ENCODE measurements around the gene IRF6.

The IRF6 gene

DNA sequence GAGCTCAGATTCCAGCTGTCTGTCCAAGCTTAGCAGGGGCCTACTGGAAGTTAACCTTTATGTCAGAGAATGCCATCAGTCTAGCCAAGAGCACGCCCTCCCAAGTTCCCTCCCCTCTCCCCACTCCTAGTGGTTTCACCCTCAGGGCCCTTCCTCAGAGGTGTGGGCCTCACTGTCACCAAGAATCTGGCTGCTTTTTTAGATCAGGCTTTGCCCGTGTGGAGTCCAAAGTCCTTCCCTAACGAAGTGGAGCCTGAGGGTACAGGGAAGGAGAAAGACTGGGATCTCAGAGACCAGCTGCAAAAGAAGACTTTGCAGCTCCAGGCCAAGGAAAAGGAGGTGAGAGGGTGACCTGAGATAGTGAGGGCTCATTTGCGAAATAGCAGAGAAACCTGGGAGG is 25.7 kb downstream of the IRF6 start:
- no peak overlapping the region for H3K27ac ChIP-seq (ENCODE audit: low read depth in 2 of 2, low read length in 2 of 2)
- peaks cover 2 to 8% of the 10 kb centered on the region in 2 donors for H3K36me3 ChIP-seq (ENCODE audit: control insufficient read depth in 2 of 2, insufficient read depth in 2 of 2, low read length in 2 of 2)
- H3K9me3 ChIP-seq (ENCODE audit: control insufficient read depth in 2 of 2, low read length in 2 of 2): no peaks in the 10 kb centered on the region
- H3K4me3 ChIP-seq (ENCODE audit: low read length in 2 of 2): no peak overlapping the region
- H3K27me3 ChIP-seq (ENCODE audit: control insufficient read depth in 2 of 2, insufficient read depth in 2 of 2, low read length in 2 of 2): no peaks in the 10 kb centered on the region
- H3K4me1 ChIP-seq (ENCODE audit: control insufficient read depth in 2 of 2, insufficient read depth in 2 of 2, low read length in 2 of 2): peaks cover 15 to 19% of the 10 kb centered on the region in 2 donors
- H3K9ac ChIP-seq (ENCODE audit: low read depth in 1 of 2, low read length in 2 of 2): no peak overlapping the region

DNA sequence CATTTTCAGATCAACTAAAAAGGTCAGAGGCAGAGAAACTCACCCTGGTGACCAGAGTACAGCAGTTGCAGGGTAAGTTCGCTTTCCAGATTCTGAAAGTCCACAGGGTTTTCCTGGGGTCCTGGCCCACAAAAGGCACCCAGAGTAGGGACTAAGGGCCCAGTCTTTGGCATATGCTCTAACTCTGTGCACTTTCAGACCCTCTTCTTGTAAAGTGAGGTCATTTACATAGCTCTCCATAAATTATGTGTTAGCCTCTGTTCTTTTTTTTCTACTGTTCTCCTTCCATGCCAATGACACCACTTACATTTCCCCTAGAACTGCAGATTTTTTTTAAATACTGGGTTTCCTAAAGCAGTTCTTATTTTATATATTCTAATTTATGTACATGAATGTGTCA is 27.8 kb downstream of the IRF6 start:
- Histone ChIP-seq H3K27me3 (ENCODE audit: control insufficient read depth in 2 of 2, insufficient read depth in 2 of 2, low read length in 2 of 2) (no peaks in the 10 kb centered on the region), H3K9me3 (ENCODE audit: control insufficient read depth in 2 of 2, low read length in 2 of 2) (no peaks in the 10 kb centered on the region), H3K4me1 (ENCODE audit: control insufficient read depth in 2 of 2, insufficient read depth in 2 of 2, low read length in 2 of 2) (peaks cover 3 to 6% of the 10 kb centered on the region in 2 donors), H3K9ac (ENCODE audit: low read depth in 1 of 2, low read length in 2 of 2) (no peak overlapping the region), H3K27ac (ENCODE audit: low read depth in 2 of 2, low read length in 2 of 2) (no peak overlapping the region), H3K4me3 (ENCODE audit: low read length in 2 of 2) (no peak overlapping the region), H3K36me3 (ENCODE audit: control insufficient read depth in 2 of 2, insufficient read depth in 2 of 2, low read length in 2 of 2) (peaks cover 2 to 11% of the 10 kb centered on the region in 2 donors)

DNA sequence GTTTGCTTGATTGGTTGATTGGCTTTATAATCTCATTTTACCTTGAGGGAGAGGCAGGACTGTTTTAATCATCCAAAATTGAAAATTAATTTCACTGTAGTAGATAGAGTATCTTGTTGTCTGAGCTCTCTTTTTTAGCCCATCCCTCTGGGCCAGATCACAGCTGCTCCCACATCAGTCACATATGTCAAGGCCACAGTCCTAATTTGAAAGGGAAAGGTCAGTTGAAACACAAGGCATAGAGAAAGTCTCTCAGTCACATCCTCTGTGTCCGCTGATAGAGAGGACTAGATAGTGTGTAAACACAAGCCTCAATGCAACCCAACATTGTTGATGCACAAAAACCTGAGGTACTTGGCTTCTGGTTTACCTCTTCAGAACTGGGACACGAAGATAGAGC is 28.4 kb downstream of the IRF6 start:
- H3K36me3 ChIP-seq (ENCODE audit: control insufficient read depth in 2 of 2, insufficient read depth in 2 of 2, low read length in 2 of 2): peaks cover 2 to 11% of the 10 kb centered on the region in 2 donors
- peaks cover 3 to 6% of the 10 kb centered on the region in 2 donors for H3K4me1 ChIP-seq (ENCODE audit: control insufficient read depth in 2 of 2, insufficient read depth in 2 of 2, low read length in 2 of 2)
- no peak overlapping the region for H3K4me3 ChIP-seq (ENCODE audit: low read length in 2 of 2)
- H3K27me3 ChIP-seq (ENCODE audit: control insufficient read depth in 2 of 2, insufficient read depth in 2 of 2, low read length in 2 of 2): no peaks in the 10 kb centered on the region
- H3K9me3 ChIP-seq (ENCODE audit: control insufficient read depth in 2 of 2, low read length in 2 of 2): no peaks in the 10 kb centered on the region
- H3K27ac ChIP-seq (ENCODE audit: low read depth in 2 of 2, low read length in 2 of 2): no peak overlapping the region
- no peak overlapping the region for H3K9ac ChIP-seq (ENCODE audit: low read depth in 1 of 2, low read length in 2 of 2)

DNA sequence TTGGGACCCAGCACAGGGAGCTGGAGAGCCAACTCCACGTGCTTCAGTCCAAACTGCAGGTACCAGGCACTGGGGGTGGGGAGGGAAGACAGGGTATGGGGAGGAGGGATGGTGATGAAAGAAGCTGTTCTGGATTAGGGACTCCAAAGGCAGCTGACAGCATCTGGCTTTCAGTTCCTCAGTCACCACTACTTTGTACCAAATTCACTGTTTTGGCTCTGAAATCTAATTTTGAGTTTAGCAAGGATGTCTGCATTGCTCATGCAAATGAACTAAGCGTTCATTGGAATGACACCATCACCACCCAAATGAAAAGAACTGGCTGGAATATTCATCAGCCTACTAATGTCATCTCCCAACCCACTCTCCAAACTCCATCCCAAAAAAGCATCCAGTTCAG is 30.3 kb downstream of the IRF6 start:
- Histone ChIP-seq H3K9me3 (ENCODE audit: control insufficient read depth in 2 of 2, low read length in 2 of 2) (no peaks in the 10 kb centered on the region), H3K27me3 (ENCODE audit: control insufficient read depth in 2 of 2, insufficient read depth in 2 of 2, low read length in 2 of 2) (no peaks in the 10 kb centered on the region), H3K4me3 (ENCODE audit: low read length in 2 of 2) (no peak overlapping the region), H3K9ac (ENCODE audit: low read depth in 1 of 2, low read length in 2 of 2) (no peak overlapping the region), H3K27ac (ENCODE audit: low read depth in 2 of 2, low read length in 2 of 2) (no peak overlapping the region), H3K4me1 (ENCODE audit: control insufficient read depth in 2 of 2, insufficient read depth in 2 of 2, low read length in 2 of 2) (peaks cover 7 to 14% of the 10 kb centered on the region in 2 donors), H3K36me3 (ENCODE audit: control insufficient read depth in 2 of 2, insufficient read depth in 2 of 2, low read length in 2 of 2) (peaks cover 0 to 11% of the 10 kb centered on the region in 2 donors)

DNA sequence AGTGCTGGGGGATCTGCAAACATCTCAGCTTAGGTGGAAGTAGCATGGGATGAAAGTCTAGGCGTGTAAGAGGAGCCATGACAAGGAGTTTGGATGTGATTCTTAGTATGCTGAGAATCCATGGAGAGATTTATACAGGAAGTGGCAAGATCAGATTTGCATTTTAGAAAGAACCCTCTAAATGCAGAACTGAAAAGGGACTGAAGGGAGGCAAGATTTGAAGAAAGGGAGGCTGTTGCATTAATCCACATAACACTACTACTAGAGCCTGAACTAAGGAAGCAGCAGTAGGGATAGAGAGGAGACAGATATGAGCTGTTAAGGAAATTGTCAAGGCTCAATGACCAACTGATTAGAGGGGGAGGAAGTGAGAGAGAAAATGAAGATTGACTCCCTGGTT is 31.4 kb downstream of the IRF6 start:
- Histone ChIP-seq H3K4me3 (ENCODE audit: low read length in 2 of 2) (no peak overlapping the region), H3K9me3 (ENCODE audit: control insufficient read depth in 2 of 2, low read length in 2 of 2) (no peaks in the 10 kb centered on the region), H3K36me3 (ENCODE audit: control insufficient read depth in 2 of 2, insufficient read depth in 2 of 2, low read length in 2 of 2) (peaks cover 0 to 11% of the 10 kb centered on the region in 2 donors), H3K9ac (ENCODE audit: low read depth in 1 of 2, low read length in 2 of 2) (no peak overlapping the region), H3K27me3 (ENCODE audit: control insufficient read depth in 2 of 2, insufficient read depth in 2 of 2, low read length in 2 of 2) (no peaks in the 10 kb centered on the region), H3K27ac (ENCODE audit: low read depth in 2 of 2, low read length in 2 of 2) (no peak overlapping the region), H3K4me1 (ENCODE audit: control insufficient read depth in 2 of 2, insufficient read depth in 2 of 2, low read length in 2 of 2) (peaks cover 8 to 19% of the 10 kb centered on the region in 2 donors)

DNA sequence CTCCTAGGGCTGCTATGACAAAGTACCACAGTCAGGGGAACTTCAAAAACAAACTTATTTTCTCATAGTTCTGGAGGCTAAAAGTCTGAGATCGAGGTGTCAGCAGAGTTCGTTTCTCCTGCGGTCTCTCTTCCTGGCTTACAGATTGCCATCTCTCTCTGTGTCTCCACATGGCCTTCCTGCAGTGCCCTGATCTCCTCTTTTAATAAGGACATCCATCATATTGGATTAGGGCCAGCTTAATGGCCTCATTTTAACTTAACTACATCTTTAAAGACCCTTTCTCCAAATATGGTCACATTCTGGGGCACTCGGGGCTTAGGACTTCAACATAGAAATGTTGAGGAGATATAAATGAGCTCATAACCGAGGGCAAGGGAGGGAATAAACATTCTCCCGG is 33.8 kb downstream of the IRF6 start:
- H3K27ac ChIP-seq (ENCODE audit: low read depth in 2 of 2, low read length in 2 of 2): no peak overlapping the region
- H3K4me3 ChIP-seq (ENCODE audit: low read length in 2 of 2): no peak overlapping the region
- H3K9me3 ChIP-seq (ENCODE audit: control insufficient read depth in 2 of 2, low read length in 2 of 2): no peaks in the 10 kb centered on the region
- H3K4me1 ChIP-seq (ENCODE audit: control insufficient read depth in 2 of 2, insufficient read depth in 2 of 2, low read length in 2 of 2): peaks cover 8 to 24% of the 10 kb centered on the region in 2 donors
- no peaks in the 10 kb centered on the region for H3K27me3 ChIP-seq (ENCODE audit: control insufficient read depth in 2 of 2, insufficient read depth in 2 of 2, low read length in 2 of 2)
- H3K9ac ChIP-seq (ENCODE audit: low read depth in 1 of 2, low read length in 2 of 2): no peak overlapping the region
- H3K36me3 ChIP-seq (ENCODE audit: control insufficient read depth in 2 of 2, insufficient read depth in 2 of 2, low read length in 2 of 2): peaks cover 0 to 7% of the 10 kb centered on the region in 2 donors

GRCh38 chr1:209770636-209771415 is 35.1 kb downstream of the IRF6 start:
- Histone ChIP-seq H3K27ac (ENCODE audit: low read depth in 2 of 2, low read length in 2 of 2) (no peak overlapping the region), H3K9me3 (ENCODE audit: control insufficient read depth in 2 of 2, low read length in 2 of 2) (no peaks in the 10 kb centered on the region), H3K9ac (ENCODE audit: low read depth in 1 of 2, low read length in 2 of 2) (no peak overlapping the region), H3K4me3 (ENCODE audit: low read length in 2 of 2) (peak overlapping the region; percentile 30 to 71), H3K27me3 (ENCODE audit: control insufficient read depth in 2 of 2, insufficient read depth in 2 of 2, low read length in 2 of 2) (no peaks in the 10 kb centered on the region), H3K36me3 (ENCODE audit: control insufficient read depth in 2 of 2, insufficient read depth in 2 of 2, low read length in 2 of 2) (peaks cover 0 to 3% of the 10 kb centered on the region in 2 donors), H3K4me1 (ENCODE audit: control insufficient read depth in 2 of 2, insufficient read depth in 2 of 2, low read length in 2 of 2) (peaks cover 8 to 24% of the 10 kb centered on the region in 2 donors)

DNA sequence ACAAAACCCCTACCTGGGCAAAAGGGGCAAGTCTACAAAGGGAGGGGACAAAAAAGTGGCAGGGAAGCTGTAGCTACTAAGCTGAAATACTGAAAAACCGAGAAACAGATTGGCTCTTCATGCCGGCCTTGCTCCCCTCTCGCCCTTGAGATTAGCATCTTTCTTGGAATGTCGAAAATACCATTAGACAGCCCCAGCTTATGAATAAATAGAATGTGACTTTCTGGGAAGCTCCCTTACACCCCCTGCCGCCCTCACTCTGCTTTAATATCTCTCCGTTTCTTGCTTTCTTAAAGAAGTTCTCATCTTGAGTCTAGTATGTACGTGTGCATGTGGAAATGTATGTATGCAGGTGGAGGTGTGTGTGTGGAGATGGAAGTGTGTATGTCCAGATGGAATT is 36.0 kb downstream of the IRF6 start:
- peaks cover 8 to 21% of the 10 kb centered on the region in 2 donors for H3K4me1 ChIP-seq (ENCODE audit: control insufficient read depth in 2 of 2, insufficient read depth in 2 of 2, low read length in 2 of 2)

GRCh38 chr1:209769171-209769904 is 36.6 kb downstream of the IRF6 start:
- Histone ChIP-seq H3K9me3 (ENCODE audit: control insufficient read depth in 2 of 2, low read length in 2 of 2) (no peaks in the 10 kb centered on the region), H3K4me1 (ENCODE audit: control insufficient read depth in 2 of 2, insufficient read depth in 2 of 2, low read length in 2 of 2) (peaks cover 8 to 19% of the 10 kb centered on the region in 2 donors), H3K27ac (ENCODE audit: low read depth in 2 of 2, low read length in 2 of 2) (peak overlapping the region; percentile 32 to 76), H3K27me3 (ENCODE audit: control insufficient read depth in 2 of 2, insufficient read depth in 2 of 2, low read length in 2 of 2) (no peaks in the 10 kb centered on the region), H3K36me3 (ENCODE audit: control insufficient read depth in 2 of 2, insufficient read depth in 2 of 2, low read length in 2 of 2) (peaks cover 0 to 3% of the 10 kb centered on the region in 2 donors), H3K4me3 (ENCODE audit: low read length in 2 of 2) (peak overlapping the region; percentile 34 to 71), H3K9ac (ENCODE audit: low read depth in 1 of 2, low read length in 2 of 2) (peak overlapping the region; percentile 23 to 69)

More for the DNA sequence above, 36.0 kb downstream of the IRF6 start:
- no peaks in the 10 kb centered on the region for H3K9me3 ChIP-seq (ENCODE audit: control insufficient read depth in 2 of 2, low read length in 2 of 2)
- no peaks in the 10 kb centered on the region for H3K27me3 ChIP-seq (ENCODE audit: control insufficient read depth in 2 of 2, insufficient read depth in 2 of 2, low read length in 2 of 2)
- peaks cover 0 to 3% of the 10 kb centered on the region in 2 donors for H3K36me3 ChIP-seq (ENCODE audit: control insufficient read depth in 2 of 2, insufficient read depth in 2 of 2, low read length in 2 of 2)
- H3K9ac ChIP-seq (ENCODE audit: low read depth in 1 of 2, low read length in 2 of 2): peak overlapping the region; percentile 23 to 56
- peak overlapping the region; percentile 24 to 74 for H3K27ac ChIP-seq (ENCODE audit: low read depth in 2 of 2, low read length in 2 of 2)
- peak overlapping the region; percentile 30 to 71 for H3K4me3 ChIP-seq (ENCODE audit: low read length in 2 of 2)

GRCh38 chr1:209768354-209768774 is 37.6 kb downstream of the IRF6 start:
- H3K27ac ChIP-seq (ENCODE audit: low read depth in 2 of 2, low read length in 2 of 2): peak overlapping the region; percentile 32 to 76

More at GRCh38 chr1:209768354-209768774, 37.6 kb downstream of the IRF6 start:
- H3K9me3 ChIP-seq (ENCODE audit: control insufficient read depth in 2 of 2, low read length in 2 of 2): no peaks in the 10 kb centered on the region
- H3K4me3 ChIP-seq (ENCODE audit: low read length in 2 of 2): peak overlapping the region; percentile 34 to 71
- H3K27me3 ChIP-seq (ENCODE audit: control insufficient read depth in 2 of 2, insufficient read depth in 2 of 2, low read length in 2 of 2): no peaks in the 10 kb centered on the region
- peaks cover 8 to 19% of the 10 kb centered on the region in 2 donors for H3K4me1 ChIP-seq (ENCODE audit: control insufficient read depth in 2 of 2, insufficient read depth in 2 of 2, low read length in 2 of 2)
- H3K9ac ChIP-seq (ENCODE audit: low read depth in 1 of 2, low read length in 2 of 2): peak overlapping the region in 1 of 2 donors; percentile 69
- peaks cover 0 to 4% of the 10 kb centered on the region in 2 donors for H3K36me3 ChIP-seq (ENCODE audit: control insufficient read depth in 2 of 2, insufficient read depth in 2 of 2, low read length in 2 of 2)

Data from mucosa of rectum (tissue), 2 donors.